HepG2 (cell line): Measurements from ENCODE around the gene LOXL3. TPM values are rescaled to one million over a fixed set of nuclear protein-coding genes. Genes with fewer than 3 reads are reported as not detected.

Experiments used
- AKAP8 ChIP-seq: sonication (generic); formaldehyde crosslinking; IDR thresholded peaks from 2 replicates; pipeline ENCODE4 v1.5.1; 2020; ENCODE audit warnings: mild to moderate bottlenecking, missing genetic modification reagents
- HCFC1 ChIP-seq: fragments of 150-350 bp; IDR thresholded peaks from 2 replicates; pipeline ENCODE4 v1.6.1; 2014; ENCODE audit warnings: low read depth, low read length
- HNF4A ChIP-seq: sonication (generic); formaldehyde crosslinking; IDR thresholded peaks from 2 replicates; pipeline ENCODE4 v1.4.0; 2020; ENCODE audit warnings: missing genetic modification reagents
- HOXA3 ChIP-seq: sonication (generic); formaldehyde crosslinking; IDR thresholded peaks from 2 replicates; pipeline ENCODE4 v1.5.0; 2020; ENCODE audit warnings: missing genetic modification reagents
- ISL2 ChIP-seq: sonication (generic); formaldehyde crosslinking; IDR thresholded peaks from 2 replicates; pipeline ENCODE4 v1.5.0; 2020; ENCODE audit warnings: missing genetic modification reagents
- JUNB ChIP-seq: sonication (generic); formaldehyde crosslinking; IDR thresholded peaks from 2 replicates; pipeline ENCODE4 v1.8.0; 2022; ENCODE audit warnings: missing genetic modification reagents, mild to moderate bottlenecking, borderline replicate concordance
- MYPOP ChIP-seq: sonication (generic); formaldehyde crosslinking; IDR thresholded peaks from 2 replicates; pipeline ENCODE4 v1.8.1; 2023; ENCODE audit warnings: mild to moderate bottlenecking, moderate library complexity, missing genetic modification reagents
- NAIF1 ChIP-seq: sonication (generic); formaldehyde crosslinking; IDR thresholded peaks from 2 replicates; pipeline ENCODE4 v1.5.0; 2020; ENCODE audit warnings: mild to moderate bottlenecking, missing genetic modification reagents, borderline replicate concordance
- NBN ChIP-seq: fragments of 450-650 bp; conservative IDR thresholded peaks from 2 replicates; pipeline ENCODE4 v1.6.1; 2017
- NFATC3 ChIP-seq: sonication (generic); formaldehyde crosslinking; IDR thresholded peaks from 2 replicates; pipeline ENCODE4 v1.5.1; 2020; ENCODE audit warnings: mild to moderate bottlenecking, missing genetic modification reagents
- PITX1 ChIP-seq: sonication (generic); formaldehyde crosslinking; IDR thresholded peaks from 2 replicates; pipeline ENCODE4 v1.5.1; 2020; ENCODE audit warnings: mild to moderate bottlenecking, missing genetic modification reagents
- POLR2G ChIP-seq: fragments of 200-400 bp; formaldehyde crosslinking; IDR thresholded peaks from 2 replicates; pipeline ENCODE4 v1.6.1; 2018; ENCODE audit warnings: mild to moderate bottlenecking, low read depth, low read length, moderate library complexity
- PRDM4 ChIP-seq: sonication (generic); formaldehyde crosslinking; IDR thresholded peaks from 2 replicates; pipeline ENCODE4 v1.9.0; 2021; ENCODE audit warnings: missing genetic modification reagents, borderline replicate concordance
- RBFOX2 ChIP-seq: fragments of 200-400 bp; formaldehyde crosslinking; IDR thresholded peaks from 2 replicates; pipeline ENCODE4 v1.6.1; 2017; ENCODE audit warnings: low read depth, mild to moderate bottlenecking, low read length
- REL ChIP-seq: sonication (generic); formaldehyde crosslinking; conservative IDR thresholded peaks from 2 replicates; pipeline ENCODE4 v1.8.0; 2022; ENCODE audit warnings: mild to moderate bottlenecking, missing genetic modification reagents, moderate library complexity
- RFX3 ChIP-seq: IDR thresholded peaks from 2 replicates; pipeline ENCODE4 v1.6.1; 2016; ENCODE audit warnings: missing biosample characterization, missing genetic modification reagents
- SOX6 ChIP-seq, 2 experiments: fragments of 450-650 bp in 1 of 2; sonication (generic) in 1 of 2; formaldehyde crosslinking in 1 of 2; IDR thresholded peaks; 2 replicates each; pipeline versions ENCODE4 v1.4.0 to v1.6.1; 2017 to 2020; ENCODE audit warnings: antibody characterized with exemption in 1 of 2, mild to moderate bottlenecking in 1 of 2, missing genetic modification reagents in 1 of 2
- SRF ChIP-seq: IDR thresholded peaks from 2 replicates; pipeline ENCODE4 v1.6.1; 2011; ENCODE audit warnings: mild to moderate bottlenecking, low read depth, low read length, moderate library complexity
- ZNF800 ChIP-seq: sonication (generic); formaldehyde crosslinking; IDR thresholded peaks from 2 replicates; pipeline ENCODE4 v1.4.0; 2020; ENCODE audit warnings: missing genetic modification reagents
- polyA plus RNA-seq, 8 experiments: library from polyadenylated mRNA; depleted of rRNA in 3 of 8; stranded (reverse) in 7 of 8; unstranded in 1 of 8; fragments of >200 nt; fragmentation: Illumina TruSeq in 4 of 8; extraction: Trizol in 4 of 8; gene quantifications; 2 replicates each; pipeline versions ENCODE4 v1.2.1 to v1.2.3, GENCODE V29; 2011 to 2016; ENCODE audit warnings: low read depth in 4 of 8, missing spikeins in 1 of 8, mixed read lengths in 1 of 8; ENCODE audit not compliant: insufficient read depth in 1 of 8
- total RNA-seq, 5 experiments: library from RNA; depleted of rRNA; stranded (reverse); fragments of >200 nt; fragmentation: Illumina TruSeq; extraction: Trizol; gene quantifications; 2 replicates each; pipeline ENCODE4 v1.2.3, GENCODE V29; 2016; ENCODE audit warnings: low read depth in 1 of 5
- TF ChIP-seq, protein P1 (sequence below): sonication (generic); formaldehyde crosslinking; IDR thresholded peaks from 2 replicates; pipeline ENCODE4 v1.4.0; 2020; ENCODE audit warnings: missing genetic modification reagents, mild to moderate bottlenecking, borderline replicate concordance

Gene LOXL3
- total and polyA plus RNA-seq, 2 of the 13 experiments (the other 11 are each of a cell fraction or from before 2014, with no cell fraction given) = 0.55 to 6.5 TPM

DNA sequence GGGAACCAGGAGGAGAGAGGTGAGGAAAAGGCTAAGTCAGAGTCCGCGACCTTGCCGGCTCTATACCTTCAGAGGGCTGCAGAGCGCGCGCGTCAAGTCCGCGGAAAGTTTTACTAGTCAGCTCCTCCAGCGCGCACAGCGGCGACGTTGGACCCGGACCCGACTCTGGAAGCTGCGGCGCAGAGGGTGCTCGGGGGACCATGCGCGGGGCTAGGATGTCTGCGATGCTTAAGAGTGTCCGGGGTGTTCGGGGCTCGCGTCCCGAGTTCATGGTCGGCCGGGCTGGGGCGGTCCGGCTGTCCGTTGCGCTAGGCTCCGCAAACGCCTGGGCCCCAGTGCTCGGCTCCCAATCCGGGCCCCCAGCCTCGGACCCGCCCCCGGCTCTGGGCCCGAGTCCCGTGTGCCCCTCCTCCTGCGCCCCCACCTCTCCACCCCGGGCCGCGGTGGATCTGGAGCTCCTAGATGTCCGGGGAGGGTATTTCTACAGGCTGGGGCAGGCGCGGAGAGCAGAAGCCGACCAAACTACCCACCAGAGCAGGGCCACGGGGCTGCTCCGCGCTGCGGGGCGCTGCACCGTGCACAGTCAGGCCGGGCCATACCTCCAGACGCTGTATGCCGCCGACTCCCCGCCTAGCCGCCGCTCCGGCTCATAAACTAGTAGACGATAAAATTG, 54.3 kb downstream of the LOXL3 start, which contains the start of gene LBX2 (continued):
- TF ChIP-seq POLR2G = 0 out of 2 replicates have a peak, but pooled peaks have one; percentile 47
- peak; percentile 85; the same call in 1 of the 2 replicates for TF ChIP-seq ZNF800
- TF ChIP-seq HCFC1 = no peak
- TF ChIP-seq, protein P1, sequence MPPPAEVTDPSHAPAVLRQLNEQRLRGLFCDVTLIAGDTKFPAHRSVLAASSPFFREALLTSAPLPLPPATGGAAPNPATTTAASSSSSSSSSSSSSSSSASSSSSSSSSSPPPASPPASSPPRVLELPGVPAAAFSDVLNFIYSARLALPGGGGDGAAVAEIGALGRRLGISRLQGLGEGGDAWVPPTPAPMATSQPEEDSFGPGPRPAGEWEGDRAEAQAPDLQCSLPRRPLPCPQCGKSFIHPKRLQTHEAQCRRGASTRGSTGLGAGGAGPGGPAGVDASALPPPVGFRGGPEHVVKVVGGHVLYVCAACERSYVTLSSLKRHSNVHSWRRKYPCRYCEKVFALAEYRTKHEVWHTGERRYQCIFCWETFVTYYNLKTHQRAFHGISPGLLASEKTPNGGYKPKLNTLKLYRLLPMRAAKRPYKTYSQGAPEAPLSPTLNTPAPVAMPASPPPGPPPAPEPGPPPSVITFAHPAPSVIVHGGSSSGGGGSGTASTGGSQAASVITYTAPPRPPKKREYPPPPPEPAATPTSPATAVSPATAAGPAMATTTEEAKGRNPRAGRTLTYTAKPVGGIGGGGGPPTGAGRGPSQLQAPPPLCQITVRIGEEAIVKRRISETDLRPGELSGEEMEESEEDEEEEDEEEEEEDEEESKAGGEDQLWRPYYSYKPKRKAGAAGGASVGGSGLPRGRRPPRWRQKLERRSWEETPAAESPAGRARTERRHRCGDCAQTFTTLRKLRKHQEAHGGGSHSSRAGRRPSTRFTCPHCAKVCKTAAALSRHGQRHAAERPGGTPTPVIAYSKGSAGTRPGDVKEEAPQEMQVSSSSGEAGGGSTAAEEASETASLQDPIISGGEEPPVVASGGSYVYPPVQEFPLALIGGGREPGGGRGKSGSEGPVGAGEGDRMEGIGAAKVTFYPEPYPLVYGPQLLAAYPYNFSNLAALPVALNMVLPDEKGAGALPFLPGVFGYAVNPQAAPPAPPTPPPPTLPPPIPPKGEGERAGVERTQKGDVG (CRISPR knock-in tag) = no peak
- TF ChIP-seq HNF4A = peak; percentile 24; the same call in 1 of the 2 replicates
- TF ChIP-seq REL = 0 out of 2 replicates have a peak, but pooled peaks have one; percentile 62
- peak; percentile 74 for TF ChIP-seq RBFOX2
- peak; percentile 30; the same call in 1 of the 2 replicates for TF ChIP-seq MYPOP (CRISPR knock-in tag)
- no peak for TF ChIP-seq RFX3 (CRISPR knock-in tag)
- no peak for TF ChIP-seq PRDM4 (CRISPR knock-in tag)
- TF ChIP-seq HOXA3 = peak; percentile 37; the same call in 1 of the 2 replicates
- no peak for TF ChIP-seq JUNB (CRISPR knock-in tag)
- TF ChIP-seq AKAP8 (CRISPR knock-in tag) = peak; percentile 68; the same call in 1 of the 2 replicates
- peak; percentile 49 for TF ChIP-seq PITX1 (CRISPR knock-in tag)
- TF ChIP-seq ISL2 = 0 out of 2 replicates have a peak, but pooled peaks have one; percentile 18
- TF ChIP-seq NBN = no peak
- TF ChIP-seq NFATC3 = no peak
- no peak for TF ChIP-seq SRF
- TF ChIP-seq NAIF1 (CRISPR knock-in tag) = 0 out of 2 replicates have a peak, but pooled peaks have one; percentile 57
- no peak for TF ChIP-seq SOX6 (IDR thresholded peaks at IDR 0.05)
- TF ChIP-seq SOX6 (CRISPR knock-in tag; IDR thresholded peaks at IDR 0.05) = peak; percentile 24; the same call in 1 of the 2 replicates
